ELR (cell line): ENCODE results near the gene MUC5B.

Experiments
- DNase-seq: peaks from one replicate; pipeline ENCODE4 v3.0.0-alpha.2; 2015; ENCODE audit warnings: low read depth

The MUC5B gene

GRCh38 chr11:1301220-1302000, 78.5 kb downstream of the MUC5B start:
- no peak for DNase-seq

- DNase-seq = no peak
Observed at GRCh38 chr11:1302041-1302460, 79.2 kb downstream of the MUC5B start.

GRCh38 chr11:1302461-1303125, 79.7 kb downstream of the MUC5B start:
- no peak for DNase-seq

- DNase-seq = no peak
Observed at GRCh38 chr11:1303126-1303821, 80.4 kb downstream of the MUC5B start.

GRCh38 chr11:1303973-1304372, 81.1 kb downstream of the MUC5B start:
- DNase-seq = no peak

- DNase-seq = no peak
Observed at GRCh38 chr11:1304380-1304779, 81.5 kb downstream of the MUC5B start.

GRCh38 chr11:1305063-1305495, 82.2 kb downstream of the MUC5B start:
- no peak for DNase-seq

- DNase-seq = no peak
Observed at GRCh38 chr11:1305501-1306056, 82.7 kb downstream of the MUC5B start.

GRCh38 chr11:1306186-1307162, 83.6 kb downstream of the MUC5B start:
- DNase-seq = no peak

- no peak for DNase-seq
Observed at GRCh38 chr11:1307163-1307870, 84.5 kb downstream of the MUC5B start.

- DNase-seq = peak; percentile 49
Observed at GRCh38 chr11:1307998-1308742, 85.3 kb downstream of the MUC5B start.

GRCh38 chr11:1308743-1309497, 86.1 kb downstream of the MUC5B start:
- peak; percentile 56 for DNase-seq

GRCh38 chr11:1309498-1310317, 86.8 kb downstream of the MUC5B start, which contains the start of gene TOLLIP:
TSS of gene TOLLIP (minus strand) at chr11:1309632. CDS start at chr11:1309498, 134 bp downstream.
- DNase-seq = peak; percentile 91

GRCh38 chr11:1310318-1310687, 87.4 kb downstream of the MUC5B start:
- no peak for DNase-seq

GRCh38 chr11:1310772-1311468, 88.1 kb downstream of the MUC5B start:
- DNase-seq = no peak
